Right lobe of liver (tissue), 6 donors: ENCODE results near the gene CYBA. TPM values are rescaled to one million over a fixed set of nuclear protein-coding genes. Genes with fewer than 3 reads are reported as not detected.
"Not testable (repeated sequence)": the region's sequence is repeated elsewhere in the genome, so short reads cannot be mapped to it uniquely, and the experiment has no call there.

Experiments
- ATAC-seq, 4 donors: fragments of 200-7000 bp; cut with Tn5 transposase; one replicate each; pipeline ENCODE4 v1.9.1; 2020; ENCODE audit warnings: mild to moderate bottlenecking in 4 of 4, moderate library complexity in 4 of 4
- DNase-seq, 3 donors: peaks; one replicate each; pipeline ENCODE4 v3.0.0-alpha.2; 2020
- H3K27ac ChIP-seq, 3 donors: fragments of 200-600 bp; one replicate each; pipeline ENCODE4 v1.8.0; 2022
- H3K27me3 ChIP-seq, 2 donors: fragments of 200-600 bp; one replicate each; pipeline ENCODE4 v1.8.0; 2022
- H3K36me3 ChIP-seq, 4 donors: fragments of 200-600 bp; sonication (generic) in 1 of 4; one replicate each; pipeline versions ENCODE4 v1.5.1 to v1.8.0; 2017 to 2022; ENCODE audit warnings: control low read depth in 1 of 4
- H3K4me1 ChIP-seq, 4 donors: fragments of 200-600 bp; sonication (generic) in 1 of 4; one replicate each; pipeline versions ENCODE4 v1.5.1 to v1.8.0; 2017 to 2022; ENCODE audit warnings: control low read depth in 1 of 4
- H3K4me3 ChIP-seq, 3 donors: fragments of 200-600 bp; one replicate each; pipeline ENCODE4 v1.8.0; 2022
- H3K9me3 ChIP-seq, 4 donors: fragments of 200-600 bp; sonication (generic) in 1 of 4; one replicate each; pipeline versions ENCODE4 v1.5.1 to v1.8.0; 2017 to 2022; ENCODE audit warnings: control low read depth in 1 of 4
- POLR2A ChIP-seq: fragments of 450-650 bp; IDR thresholded peaks from one replicate; pipeline ENCODE4 v1.6.1; 2017; ENCODE audit warnings: antibody characterized with exemption, mild to moderate bottlenecking
- WGBS: methylation state at CpG from one replicate; pipeline ENCODE4 v1.1.6; 2018; ENCODE audit warnings: low coverage, low lambda C conversion rate; ENCODE audit not compliant: insufficient coverage; ENCODE audit errors: missing lambda C conversion rate; 5-methylcytosine and 5-hydroxymethylcytosine counted together
- intact Hi-C, 2 donors: fragments of 100-400 bp; cut with DNase I; formaldehyde crosslinking; loops; one replicate each; pipeline versions ENCODE4 v1.11.2 to v1.14.1; 2022
- total RNA-seq, 6 experiments: library from RNA; depleted of rRNA in 2 of 6; stranded (reverse); fragments of >200 nt in 2 of 6; fragmentation: NEBNext Ultra II Directional in 3 of 6; extraction: Animal tissue kit (Norgen Biotek cat#: 25700) in 3 of 6; gene quantifications; one replicate each; pipeline versions ENCODE4 v1.1.0 to v1.2.4, GENCODE V29; 2016 to 2023
- TF ChIP-seq, protein P1 (sequence below), 4 donors: fragments of 200-600 bp in 3 of 4; fragments of 450-650 bp in 1 of 4; IDR thresholded peaks; one replicate each; pipeline versions ENCODE4 v1.5.1 to v1.8.0; 2016 to 2022; ENCODE audit warnings: antibody characterized with exemption in 4 of 4, mild to moderate bottlenecking in 2 of 4
- donor health status: DM: no; HTN: yes; CAD: no.
- donor health status: DM: no; HTN: no; CAD: no.
- donor health status: DM: no; HTN: no; CAD: no.
- donor health status: DM: no; HTN: yes; CAD: no.
- donor health status: DM: no; HTN: yes; CAD: no.

Gene CYBA
- total RNA-seq, 6 experiments from 2014 or later = 22.8 to 70.0 (median 41.3) TPM

DNA sequence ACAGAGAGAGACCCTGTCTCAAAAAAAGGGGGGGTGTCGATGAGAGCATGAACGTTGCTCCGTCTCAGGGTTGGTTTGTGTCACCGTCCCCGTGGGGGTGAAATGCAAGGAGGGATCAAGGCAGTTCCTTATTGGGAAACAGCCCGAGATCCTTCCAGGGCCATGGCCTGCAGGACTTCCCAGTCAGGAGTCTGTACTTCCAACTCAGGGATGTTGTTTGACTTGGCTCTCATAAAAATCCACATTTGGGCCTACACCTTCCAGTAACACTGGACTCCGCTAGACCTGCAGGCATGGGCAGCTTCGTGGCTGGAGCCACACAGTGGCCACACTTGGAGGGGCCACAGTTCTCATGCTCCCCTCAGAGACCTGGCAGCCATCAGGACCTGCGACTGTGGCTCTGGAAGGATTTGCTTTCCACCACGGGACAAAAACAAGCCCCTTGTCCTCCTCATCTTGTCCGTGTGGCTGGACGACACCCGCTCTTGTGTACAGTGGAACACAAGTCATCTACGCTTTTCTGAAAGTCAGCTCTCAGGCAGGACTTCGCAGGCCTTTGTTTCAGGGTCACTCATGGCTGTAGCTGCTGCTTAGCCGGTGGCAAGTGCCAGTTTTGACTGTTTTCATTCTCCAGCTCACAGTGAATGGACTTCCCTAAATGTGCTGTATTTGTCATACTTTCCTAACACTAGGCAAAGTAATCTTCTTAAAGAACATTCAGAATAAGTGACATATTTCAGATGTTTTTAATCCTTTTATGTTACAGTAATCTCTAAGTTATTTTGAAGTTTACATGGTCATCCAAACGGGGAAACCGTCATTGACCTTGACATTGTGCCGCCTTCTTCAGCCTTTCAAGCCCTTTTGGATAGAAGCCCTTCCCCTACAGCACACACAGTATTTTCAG lies 36.7 kb downstream of the CYBA start:
- no peak for ATAC-seq

DNA sequence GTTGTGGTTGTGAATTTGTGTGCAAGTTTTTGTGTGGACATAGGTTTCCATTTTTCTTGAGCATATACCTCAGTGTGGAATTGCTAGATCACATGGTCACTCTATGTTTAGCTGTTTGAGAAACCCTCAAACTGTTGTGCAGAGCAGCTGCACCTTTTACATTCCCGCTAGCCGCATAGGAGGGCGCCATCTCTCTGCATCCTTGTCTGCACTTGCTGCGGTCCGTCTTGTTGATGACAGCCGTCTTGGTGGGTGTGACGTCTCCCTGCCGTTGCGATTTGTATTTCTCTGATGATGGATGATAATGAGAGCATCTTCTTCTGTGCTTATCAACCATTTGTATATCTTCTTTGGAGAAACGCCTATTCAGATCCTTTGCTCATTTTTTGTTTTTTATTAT lies 37.6 kb downstream of the CYBA start:
- H3K27me3 ChIP-seq = no peaks in the 10 kb centered on the region
- intact Hi-C loops = no loop called here
- H3K36me3 ChIP-seq = peaks cover 0 to 14% (median 8%) of the 10 kb centered on the region in 4 donors
- H3K4me1 ChIP-seq = peaks cover 0 to 30% (median 14%) of the 10 kb centered on the region in 4 donors
- TF ChIP-seq, protein P1, sequence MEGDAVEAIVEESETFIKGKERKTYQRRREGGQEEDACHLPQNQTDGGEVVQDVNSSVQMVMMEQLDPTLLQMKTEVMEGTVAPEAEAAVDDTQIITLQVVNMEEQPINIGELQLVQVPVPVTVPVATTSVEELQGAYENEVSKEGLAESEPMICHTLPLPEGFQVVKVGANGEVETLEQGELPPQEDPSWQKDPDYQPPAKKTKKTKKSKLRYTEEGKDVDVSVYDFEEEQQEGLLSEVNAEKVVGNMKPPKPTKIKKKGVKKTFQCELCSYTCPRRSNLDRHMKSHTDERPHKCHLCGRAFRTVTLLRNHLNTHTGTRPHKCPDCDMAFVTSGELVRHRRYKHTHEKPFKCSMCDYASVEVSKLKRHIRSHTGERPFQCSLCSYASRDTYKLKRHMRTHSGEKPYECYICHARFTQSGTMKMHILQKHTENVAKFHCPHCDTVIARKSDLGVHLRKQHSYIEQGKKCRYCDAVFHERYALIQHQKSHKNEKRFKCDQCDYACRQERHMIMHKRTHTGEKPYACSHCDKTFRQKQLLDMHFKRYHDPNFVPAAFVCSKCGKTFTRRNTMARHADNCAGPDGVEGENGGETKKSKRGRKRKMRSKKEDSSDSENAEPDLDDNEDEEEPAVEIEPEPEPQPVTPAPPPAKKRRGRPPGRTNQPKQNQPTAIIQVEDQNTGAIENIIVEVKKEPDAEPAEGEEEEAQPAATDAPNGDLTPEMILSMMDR (IDR thresholded peaks at IDR 0.05) = no peak
- no peak for TF ChIP-seq POLR2A
- H3K4me3 ChIP-seq = no peak overlapping the region
- no peak for ATAC-seq
- no peaks in the 10 kb centered on the region for H3K9me3 ChIP-seq
- H3K27ac ChIP-seq = no peak overlapping the region
- DNase-seq = no peak
- 74% methylated on average over 8 of the region's 10 CpGs for WGBS

More for the DNA sequence above, 36.7 kb downstream of the CYBA start:
- H3K27ac ChIP-seq = no peak overlapping the region
- H3K4me1 ChIP-seq = peaks cover 0 to 38% (median 21%) of the 10 kb centered on the region in 4 donors
- no peaks in the 10 kb centered on the region for H3K27me3 ChIP-seq
- DNase-seq = no peak
- H3K9me3 ChIP-seq = no peaks in the 10 kb centered on the region
- TF ChIP-seq, protein P1 (IDR thresholded peaks at IDR 0.05) = no peak
- intact Hi-C loops = no loop called here
- WGBS = 86% methylated on average over 11 of the region's 19 CpGs
- no peak overlapping the region for H3K4me3 ChIP-seq
- H3K36me3 ChIP-seq = peaks cover 0 to 9% (median 5%) of the 10 kb centered on the region in 4 donors

DNA sequence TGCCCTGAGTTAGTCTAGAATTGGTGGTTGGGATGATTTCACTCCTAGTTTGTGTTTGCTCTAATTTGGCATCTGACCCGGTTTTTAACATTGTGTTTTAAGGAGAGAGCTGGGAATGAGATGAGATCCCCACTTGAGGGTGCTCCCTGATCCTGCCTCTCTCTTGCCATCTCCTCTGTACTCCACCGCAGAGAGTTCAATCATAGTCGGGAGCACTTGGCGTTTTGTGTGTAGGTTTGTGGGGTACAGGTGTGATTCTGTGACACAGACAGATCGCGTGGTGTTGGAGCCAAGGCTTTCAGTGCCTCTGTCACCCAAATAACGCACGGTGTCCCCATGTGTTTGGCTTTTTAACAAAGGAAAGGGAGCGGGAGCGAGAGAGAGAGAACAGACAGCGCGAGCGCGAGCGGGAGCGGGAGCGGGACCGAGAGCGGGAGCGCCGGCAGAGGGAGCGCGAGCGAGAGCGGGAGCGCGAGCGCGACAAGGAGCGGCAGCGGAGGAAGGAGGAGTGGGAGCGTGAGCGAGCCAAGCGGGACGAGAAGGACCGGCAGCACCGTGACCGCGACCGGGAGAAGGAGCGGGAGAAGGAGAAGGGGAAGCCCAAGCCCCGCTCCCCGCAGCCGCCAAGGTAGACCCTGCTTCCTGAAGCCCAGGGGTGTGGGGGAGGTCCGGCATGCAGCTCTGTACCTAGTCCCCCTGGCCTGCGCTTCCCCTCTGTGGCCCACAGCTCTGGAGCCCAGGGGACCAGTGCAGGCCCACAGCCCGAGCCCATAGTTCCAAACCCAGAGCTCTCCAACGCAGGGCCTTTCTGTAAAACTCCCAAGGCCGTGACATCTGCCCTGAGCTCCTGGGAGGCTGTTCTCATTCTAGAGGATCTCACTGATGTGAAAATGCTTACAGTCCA lies 39.7 kb downstream of the CYBA start:
- DNase-seq = no peak
- intact Hi-C loops = no loop called here
- 92% methylated on average over 31 of the region's 49 CpGs for WGBS
- Histone ChIP-seq H3K4me1 (peaks cover 0 to 8% (median 3%) of the 10 kb centered on the region in 4 donors), H3K9me3 (no peaks in the 10 kb centered on the region), H3K27me3 (no peaks in the 10 kb centered on the region), H3K36me3 (peaks cover 0 to 14% (median 8%) of the 10 kb centered on the region in 4 donors), H3K4me3 (no peak overlapping the region), H3K27ac (no peak overlapping the region)
- no peak for ATAC-seq
- TF ChIP-seq POLR2A = no peak
- TF ChIP-seq, protein P1 (IDR thresholded peaks at IDR 0.05) = no peak

DNA sequence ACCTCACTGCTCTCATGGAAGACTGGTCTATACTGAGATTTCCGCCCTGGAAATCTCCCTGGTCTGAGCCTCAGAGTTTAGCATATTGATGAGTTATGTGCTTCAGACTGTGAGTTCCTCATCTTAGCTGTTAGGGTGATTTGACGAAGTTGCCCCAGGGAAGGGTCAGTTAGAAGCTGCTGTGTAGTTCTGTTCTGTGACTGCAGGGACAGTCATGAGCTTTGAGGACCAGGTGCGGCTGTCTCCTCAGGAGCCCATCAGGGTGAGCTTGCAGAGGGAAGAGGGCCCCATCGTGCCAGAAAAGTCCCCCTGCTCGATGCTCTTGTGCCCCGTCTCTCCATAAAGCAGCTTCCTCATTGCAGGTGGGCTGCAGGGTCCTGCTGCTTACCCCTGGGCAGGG lies 40.8 kb downstream of the CYBA start:
- H3K4me1 ChIP-seq = no peaks in the 10 kb centered on the region
- peaks cover 0 to 20% (median 8%) of the 10 kb centered on the region in 4 donors for H3K36me3 ChIP-seq
- no peak overlapping the region for H3K27ac ChIP-seq
- WGBS = no CpG with 5 or more reads among the region's 6 CpGs
- ATAC-seq (no peak), DNase-seq (no peak)
- intact Hi-C loops = no loop called here
- H3K9me3 ChIP-seq = no peaks in the 10 kb centered on the region
- H3K27me3 ChIP-seq = no peaks in the 10 kb centered on the region
- TF ChIP-seq, protein P1 (IDR thresholded peaks at IDR 0.05) = no peak
- no peak for TF ChIP-seq POLR2A
- H3K4me3 ChIP-seq = no peak overlapping the region

DNA sequence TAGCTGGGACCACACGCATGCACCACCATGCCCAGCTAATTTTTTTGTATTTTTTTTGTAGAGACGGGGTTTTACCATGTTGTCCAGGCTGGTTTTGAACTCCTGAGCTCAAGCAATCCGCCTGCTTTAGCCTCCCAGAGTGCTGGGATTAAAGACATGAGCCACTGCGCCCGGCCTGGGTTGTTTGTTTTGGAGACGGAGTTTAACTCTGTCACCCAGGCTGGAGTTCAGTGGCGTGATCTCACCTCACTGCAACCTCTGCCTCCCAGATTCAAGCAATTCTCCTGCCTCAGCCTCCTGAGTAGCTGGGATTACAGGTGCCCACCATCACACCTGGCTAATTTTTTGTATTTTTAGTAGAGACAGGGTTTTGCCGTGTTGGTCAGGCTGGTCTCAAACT lies 41.4 kb downstream of the CYBA start:
- H3K9me3 ChIP-seq, H3K27ac ChIP-seq, H3K4me3 ChIP-seq, intact Hi-C loops, DNase-seq, H3K27me3 ChIP-seq, H3K4me1 ChIP-seq, ATAC-seq: not testable (repeated sequence)
- WGBS = 92% methylated on average over 2 of the region's 8 CpGs
- H3K36me3 ChIP-seq = peaks cover 0 to 20% (median 8%) of the 10 kb centered on the region in 4 donors
